ENCODE data around the gene OR52I1.

The OR52I1 gene, protein sequence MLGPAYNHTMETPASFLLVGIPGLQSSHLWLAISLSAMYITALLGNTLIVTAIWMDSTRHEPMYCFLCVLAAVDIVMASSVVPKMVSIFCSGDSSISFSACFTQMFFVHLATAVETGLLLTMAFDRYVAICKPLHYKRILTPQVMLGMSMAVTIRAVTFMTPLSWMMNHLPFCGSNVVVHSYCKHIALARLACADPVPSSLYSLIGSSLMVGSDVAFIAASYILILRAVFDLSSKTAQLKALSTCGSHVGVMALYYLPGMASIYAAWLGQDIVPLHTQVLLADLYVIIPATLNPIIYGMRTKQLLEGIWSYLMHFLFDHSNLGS

DNA sequence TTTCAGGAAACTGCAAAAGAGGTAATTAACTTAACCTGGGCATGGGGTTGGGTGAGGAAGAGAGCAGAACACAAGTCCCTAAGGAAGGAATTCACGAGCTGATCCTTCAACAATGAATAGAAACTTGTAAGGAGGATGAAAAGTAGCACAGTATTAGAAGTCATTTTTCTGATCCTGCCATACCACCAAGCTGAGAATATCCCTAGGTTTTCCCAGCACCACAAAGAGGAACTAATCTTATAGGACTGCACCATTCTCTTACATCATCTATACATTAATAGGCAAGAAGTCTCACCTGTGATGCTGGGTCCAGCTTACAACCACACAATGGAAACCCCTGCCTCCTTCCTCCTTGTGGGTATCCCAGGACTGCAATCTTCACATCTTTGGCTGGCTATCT lies at the start of gene OR52I1:
Gene OR52I1 (plus strand): TSS at position 301 of the 400 bp plus-strand sequence. CDS start 0 bp downstream, at position 301.
- H3K27ac ChIP-seq, result no peak within 1 kb of the TSS

DNA sequence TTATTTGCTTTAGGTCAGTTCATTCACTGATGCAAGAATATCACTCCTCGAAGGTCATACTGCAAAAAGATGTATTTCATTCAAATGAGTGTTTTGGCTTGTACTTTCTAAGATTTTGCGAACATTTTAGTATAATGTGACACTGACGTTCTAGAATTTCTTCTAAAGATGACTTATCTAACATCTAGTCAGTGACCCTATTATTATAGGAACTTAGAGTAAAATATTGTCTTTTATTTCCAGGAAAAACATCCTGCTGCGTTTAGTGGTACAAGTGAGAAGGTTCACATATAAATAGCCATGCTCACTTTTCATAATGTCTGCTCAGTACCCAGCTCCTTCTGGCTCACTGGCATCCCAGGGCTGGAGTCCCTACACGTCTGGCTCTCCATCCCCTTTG lies 48.9 kb upstream of the OR52I1 start, which contains the start of gene OR52M1:
Gene OR52M1 (plus strand): TSS at position 301 of the 400 bp plus-strand sequence. CDS start 0 bp downstream, at position 301.
- H3K27ac ChIP-seq, result no peak within 1 kb of the TSS
- no peak within 1 kb of the TSS for H3K4me3 ChIP-seq

More for the DNA sequence above, at the start of gene OR52I1:
- no peak within 1 kb of the TSS for H3K4me3 ChIP-seq

DNA sequence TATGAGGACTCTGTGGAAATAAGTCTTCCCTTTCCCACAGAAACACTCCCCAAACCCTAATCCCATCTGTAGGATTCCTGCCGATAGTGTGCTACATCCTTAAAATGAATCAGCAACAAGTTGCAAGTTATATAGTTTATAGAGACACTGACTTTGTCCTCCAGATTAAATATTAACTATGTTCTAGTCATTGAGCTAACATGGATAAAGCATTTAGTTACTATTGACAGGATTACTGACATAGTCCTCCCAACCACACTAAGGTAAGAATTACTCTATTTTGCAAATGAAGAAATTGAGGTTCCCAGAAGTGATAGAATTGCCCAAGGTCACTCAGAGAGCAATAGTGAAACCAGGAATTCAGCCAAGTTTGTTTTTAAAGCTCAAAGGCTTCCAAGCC lies 47.0 kb upstream of the OR52I1 start:
- Histone ChIP-seq H3K27ac (no peak overlapping the region), H3K4me3 (no peak overlapping the region)

DNA sequence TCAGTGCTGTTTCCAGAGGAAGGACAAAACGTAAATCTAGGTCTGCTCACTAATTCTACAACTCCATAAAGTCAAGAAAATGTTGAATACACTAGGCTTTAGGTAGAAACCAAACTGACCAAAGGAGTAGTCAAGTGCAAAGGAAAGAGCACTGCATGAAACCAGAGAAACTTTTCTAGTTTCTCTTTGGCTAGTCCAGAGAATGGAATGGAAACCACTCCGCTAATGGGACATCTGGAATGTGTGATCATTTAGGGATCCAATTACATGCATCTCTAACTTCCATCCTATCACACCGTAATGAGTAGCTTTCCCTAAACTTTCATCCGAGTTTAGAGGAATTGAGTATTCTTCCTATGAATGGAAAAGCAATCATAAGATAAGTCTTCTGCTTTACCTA lies 46.4 kb upstream of the OR52I1 start:
- Histone ChIP-seq H3K27ac (no peak overlapping the region), H3K4me3 (no peak overlapping the region)

DNA sequence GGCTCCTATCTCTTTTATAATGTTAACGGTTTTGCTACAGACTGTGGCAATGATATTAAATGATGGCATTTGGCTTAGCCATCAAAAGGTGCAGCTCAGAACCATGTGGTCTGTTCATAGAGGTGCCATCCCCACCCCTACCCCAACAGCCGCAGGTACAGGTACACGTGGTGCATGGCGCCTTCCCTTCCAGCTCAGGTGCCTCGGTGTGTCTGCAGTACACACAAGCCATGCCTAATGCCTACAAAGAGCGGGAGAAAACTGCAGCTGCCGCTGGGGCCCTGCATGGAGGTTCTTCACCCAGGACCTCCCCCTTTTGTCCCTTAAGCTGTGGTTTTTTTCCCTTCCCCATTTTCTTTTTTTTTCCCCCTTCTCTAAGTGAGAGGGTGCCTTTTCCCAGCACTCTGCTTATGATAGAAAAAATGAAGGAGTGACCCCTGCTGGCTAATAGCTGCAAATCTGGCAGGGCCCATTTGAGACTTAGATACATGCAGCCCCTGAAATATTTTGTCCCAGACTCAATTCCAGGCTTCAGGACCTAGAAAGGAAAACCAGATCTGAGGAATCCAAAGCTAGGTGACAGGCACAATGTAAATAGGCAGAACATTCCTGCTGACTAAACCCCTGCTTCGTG lies 42.4 kb upstream of the OR52I1 start:
- Histone ChIP-seq H3K4me3 (no peak overlapping the region), H3K27ac (no peak overlapping the region)

DNA sequence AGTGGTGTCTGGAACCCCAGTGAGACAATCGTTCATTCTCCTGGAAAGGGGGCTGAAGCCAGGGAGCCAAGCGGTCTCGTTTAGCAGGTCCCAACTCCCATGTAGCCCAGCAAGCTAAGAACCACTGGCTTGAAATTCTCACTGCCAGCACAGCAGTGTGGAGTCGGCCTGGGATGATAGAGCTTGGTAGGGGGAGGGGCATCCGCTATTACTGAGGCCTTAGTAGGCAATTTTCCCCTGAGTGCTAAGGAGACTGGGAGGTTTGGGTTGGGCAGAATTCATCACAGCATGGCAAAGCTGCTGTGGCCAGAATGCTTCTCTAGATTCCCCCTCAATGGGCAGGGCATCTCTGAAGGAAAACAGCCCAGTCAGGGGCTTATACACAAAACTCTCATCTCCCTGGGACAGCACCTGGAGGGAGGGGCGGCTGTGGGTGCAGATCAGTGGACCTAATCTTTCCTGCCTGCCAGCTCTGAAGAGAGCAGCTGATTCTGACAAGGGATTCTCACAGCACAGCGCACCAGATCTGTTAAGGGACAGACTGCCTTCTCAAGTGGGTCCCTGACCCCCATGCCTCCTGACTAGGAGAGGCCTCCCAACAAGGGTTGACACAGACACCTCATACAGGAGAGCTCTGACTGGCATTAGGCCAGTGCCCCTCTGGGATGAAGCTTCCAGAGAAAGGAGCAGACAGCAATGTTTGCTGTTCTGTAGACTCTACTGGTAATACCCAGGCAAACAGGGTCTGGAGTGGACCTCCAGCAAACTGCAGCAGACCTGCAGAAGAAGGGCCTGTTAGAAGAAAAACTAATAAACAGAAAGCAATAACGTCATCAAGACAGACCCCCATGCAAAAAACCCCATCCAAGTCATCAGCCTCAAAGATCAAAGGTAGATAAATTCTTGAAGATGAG lies 34.1 kb upstream of the OR52I1 start:
- Histone ChIP-seq H3K27ac (no peak overlapping the region), H3K4me3 (no peak overlapping the region)

DNA sequence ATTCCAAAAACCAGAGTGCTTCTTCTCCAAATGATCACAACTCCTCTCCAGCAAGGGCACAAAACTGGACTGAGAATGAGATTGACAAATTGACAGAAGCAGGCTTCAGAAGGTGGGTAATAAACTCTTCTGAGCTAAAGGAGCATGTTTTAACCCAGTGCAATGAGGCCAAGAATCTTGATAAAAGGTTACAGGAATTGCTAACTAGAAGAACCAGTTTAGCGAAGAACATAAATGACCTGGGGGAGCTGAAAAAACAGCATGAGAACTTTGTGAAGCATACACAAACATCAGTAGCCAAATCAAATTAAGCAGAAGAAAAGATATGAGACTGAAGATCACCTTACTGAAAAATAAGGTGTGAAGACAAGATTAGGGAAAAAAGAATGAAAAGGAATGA lies 33.4 kb upstream of the OR52I1 start:
- no peak overlapping the region for H3K27ac ChIP-seq
- no peak overlapping the region for H3K4me3 ChIP-seq

DNA sequence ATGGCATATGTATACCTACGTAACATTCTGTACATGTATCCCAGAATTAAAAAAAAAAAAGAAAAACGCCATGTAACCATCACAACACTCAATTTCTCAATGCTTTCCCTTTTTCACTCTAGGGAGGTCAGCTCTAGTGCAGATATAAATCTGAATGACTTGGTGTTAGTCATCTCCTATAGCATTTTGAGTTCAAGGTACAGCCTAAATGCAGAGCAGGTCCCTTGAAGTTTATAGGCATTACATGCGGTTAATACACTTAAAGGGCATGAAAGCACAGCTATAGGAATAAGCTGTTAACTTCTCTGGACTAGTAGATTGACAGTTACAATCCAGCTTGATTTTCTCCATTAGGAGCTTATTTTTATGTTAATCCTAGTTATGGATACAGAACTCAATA lies 28.5 kb upstream of the OR52I1 start:
- Histone ChIP-seq H3K4me3 (no peak overlapping the region), H3K27ac (no peak overlapping the region)

DNA sequence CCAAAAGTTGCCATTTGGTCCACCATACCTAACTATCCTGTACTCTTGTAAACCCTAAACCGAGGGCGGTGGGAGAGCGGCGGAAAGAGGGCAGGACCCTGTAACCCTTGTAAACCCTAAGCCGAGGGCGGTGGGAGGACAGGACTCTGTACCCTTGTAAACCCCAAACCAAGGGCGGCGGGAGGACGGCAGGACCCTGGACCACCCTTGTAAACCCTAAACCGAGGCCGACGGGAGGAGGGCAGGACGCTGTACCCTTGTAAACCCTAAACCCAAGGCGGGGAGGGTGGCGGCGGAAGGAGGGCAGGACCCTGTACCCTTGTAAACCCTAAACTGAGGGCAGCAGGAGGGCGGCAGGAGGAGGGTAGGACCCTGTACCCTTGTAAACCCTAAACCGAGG lies 24.8 kb upstream of the OR52I1 start:
- Histone ChIP-seq H3K27ac (no peak overlapping the region), H3K4me3 (no peak overlapping the region)

DNA sequence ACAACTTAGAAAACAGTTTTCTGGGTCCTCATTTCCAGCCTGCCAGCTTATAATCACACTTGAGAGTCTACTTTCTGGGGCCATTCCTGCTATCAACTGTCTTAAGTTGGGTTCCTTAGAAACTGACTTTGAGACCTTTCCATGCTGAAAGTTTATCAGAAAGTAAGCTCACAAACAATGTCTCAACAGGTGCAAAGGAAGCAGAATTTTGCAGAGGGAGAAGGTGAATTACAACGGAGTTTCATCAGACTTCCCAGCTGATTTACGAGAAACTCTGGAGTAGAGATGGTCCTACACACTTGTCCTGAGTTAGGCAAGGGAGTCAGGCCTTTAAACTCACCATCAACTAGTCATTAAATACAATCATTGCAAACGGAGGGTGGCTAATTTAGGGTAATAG lies 17.0 kb upstream of the OR52I1 start:
- Histone ChIP-seq H3K27ac (no peak overlapping the region), H3K4me3 (no peak overlapping the region)

DNA sequence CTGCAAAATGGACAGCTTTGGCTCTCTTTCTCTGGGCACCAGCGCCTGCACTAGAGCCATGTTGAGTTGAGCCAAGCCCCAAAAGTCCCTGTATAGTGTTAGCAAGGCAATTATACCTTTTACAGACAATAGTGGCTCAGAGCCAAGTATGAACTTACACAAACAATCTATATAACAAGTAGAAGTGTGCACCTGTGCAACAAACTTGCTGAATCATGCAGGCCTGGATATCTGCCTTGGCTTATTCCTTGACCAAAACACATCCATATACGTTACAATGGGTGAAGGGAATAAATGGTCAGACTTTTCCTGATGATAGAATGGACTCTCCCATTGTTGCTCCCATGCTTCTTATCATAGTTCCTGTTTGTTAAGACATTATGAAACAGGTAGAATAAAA lies 16.1 kb upstream of the OR52I1 start:
- H3K4me3 ChIP-seq, result no peak overlapping the region
- no peak overlapping the region for H3K27ac ChIP-seq

DNA sequence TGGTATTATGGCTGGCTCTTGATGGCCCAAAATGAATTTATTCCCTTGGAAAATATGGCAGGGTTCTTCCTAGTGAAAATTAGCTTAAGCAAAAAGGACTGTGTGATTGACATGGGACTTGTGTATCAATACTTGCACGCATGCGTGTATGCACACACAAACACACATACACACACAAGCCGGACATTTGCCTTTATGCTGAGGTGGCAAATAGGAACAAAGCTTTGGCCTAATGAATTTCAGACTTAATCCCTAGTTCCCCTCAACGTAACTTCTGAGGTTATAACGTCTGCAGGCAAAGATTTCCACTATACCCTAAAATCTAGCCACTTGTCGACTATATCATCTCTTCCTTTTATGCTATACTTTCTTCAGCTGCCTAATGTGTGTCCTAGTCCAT lies 15.2 kb upstream of the OR52I1 start:
- Histone ChIP-seq H3K27ac (no peak overlapping the region), H3K4me3 (no peak overlapping the region)

DNA sequence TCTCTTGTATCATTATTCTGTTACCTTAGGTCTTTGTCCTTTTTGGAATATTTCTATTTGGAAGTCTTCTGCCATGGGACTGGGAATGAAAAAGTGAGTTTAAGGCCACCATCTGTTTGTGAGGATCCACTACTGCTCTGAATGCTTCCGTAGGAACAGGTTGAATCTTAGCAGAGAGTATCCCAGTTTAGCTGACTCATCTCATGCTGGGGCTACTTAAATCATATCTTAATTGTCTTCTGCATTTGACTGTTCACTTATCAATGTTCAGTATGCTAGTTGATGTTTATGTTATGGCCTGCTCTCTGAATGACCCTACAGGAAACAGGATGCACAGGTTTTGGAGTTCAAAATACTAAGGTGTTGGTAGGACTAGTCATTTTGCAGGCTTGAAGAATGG lies 13.7 kb upstream of the OR52I1 start:
- no peak overlapping the region for H3K27ac ChIP-seq
- no peak overlapping the region for H3K4me3 ChIP-seq

DNA sequence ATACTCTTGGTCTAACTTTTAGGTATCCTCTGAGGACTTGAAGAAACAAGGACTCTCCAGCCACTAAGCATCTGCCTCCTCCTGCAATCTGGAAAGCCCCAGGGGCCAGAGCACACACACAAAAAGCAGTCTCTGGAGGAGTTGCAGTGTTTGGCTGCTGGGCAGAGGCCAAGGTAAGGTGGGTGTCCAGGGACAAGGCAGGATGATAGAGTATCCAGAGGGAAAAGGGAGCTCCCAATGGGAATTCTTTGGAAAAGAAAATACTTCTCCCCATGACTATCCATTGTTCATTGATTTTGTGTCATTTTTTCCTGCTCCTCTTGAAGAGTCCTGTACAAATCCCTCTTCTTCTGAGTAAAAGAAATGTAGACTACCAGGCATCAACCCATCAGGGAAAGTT lies 12.4 kb upstream of the OR52I1 start, which contains the start of gene OR52I2:
Gene OR52I2 (plus strand): TSS at position 301 of the 400 bp plus-strand sequence.
- H3K4me3 ChIP-seq, result no peak within 1 kb of the TSS

DNA sequence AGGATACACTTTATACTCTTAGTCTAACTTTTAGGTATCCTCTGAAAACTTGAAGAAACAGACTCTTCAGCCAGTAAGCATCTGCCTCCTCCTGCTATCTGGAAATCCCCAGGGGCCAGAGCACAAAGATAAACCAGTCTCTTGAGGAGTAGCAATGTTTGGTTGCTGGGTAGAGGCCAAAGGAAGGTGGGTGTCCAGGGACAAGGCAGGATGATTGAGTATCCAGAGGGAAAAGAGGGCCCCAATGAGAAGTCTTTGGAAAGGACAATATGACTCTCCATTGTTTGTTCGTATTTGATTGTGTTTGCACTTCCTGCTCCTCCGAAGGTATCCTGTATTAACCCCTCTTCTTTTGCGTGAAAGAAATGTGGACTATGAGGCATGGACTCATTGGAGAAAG lies 4.8 kb upstream of the OR52I1 start:
- no peak overlapping the region for H3K4me3 ChIP-seq

More for the DNA sequence above, 12.4 kb upstream of the OR52I1 start, which contains the start of gene OR52I2:
- no peak within 1 kb of the TSS for H3K27ac ChIP-seq

DNA sequence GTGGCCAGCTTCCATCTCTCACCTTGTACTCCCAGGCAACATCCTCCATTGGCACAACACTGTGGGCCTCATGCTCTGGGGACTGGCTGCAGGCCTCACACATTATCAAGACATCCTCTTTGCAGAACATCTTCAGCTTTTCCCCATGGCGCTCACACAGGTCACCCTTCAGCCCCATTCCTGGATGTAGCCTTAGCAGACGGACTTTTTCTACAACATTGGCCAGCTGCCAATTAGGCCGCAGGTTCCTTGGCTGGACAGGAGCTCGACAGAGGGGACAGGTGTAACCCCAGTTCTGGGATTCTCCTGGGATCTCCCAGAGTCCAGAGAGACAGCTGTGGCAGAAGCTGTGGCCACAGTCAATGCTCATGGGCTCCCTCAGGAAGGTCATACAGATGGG lies 11.2 kb downstream of the OR52I1 start:
- H3K27ac ChIP-seq, result no peak overlapping the region
- H3K4me3 ChIP-seq, result no peak overlapping the region

More for the DNA sequence above, 4.8 kb upstream of the OR52I1 start:
- no peak overlapping the region for H3K27ac ChIP-seq

DNA sequence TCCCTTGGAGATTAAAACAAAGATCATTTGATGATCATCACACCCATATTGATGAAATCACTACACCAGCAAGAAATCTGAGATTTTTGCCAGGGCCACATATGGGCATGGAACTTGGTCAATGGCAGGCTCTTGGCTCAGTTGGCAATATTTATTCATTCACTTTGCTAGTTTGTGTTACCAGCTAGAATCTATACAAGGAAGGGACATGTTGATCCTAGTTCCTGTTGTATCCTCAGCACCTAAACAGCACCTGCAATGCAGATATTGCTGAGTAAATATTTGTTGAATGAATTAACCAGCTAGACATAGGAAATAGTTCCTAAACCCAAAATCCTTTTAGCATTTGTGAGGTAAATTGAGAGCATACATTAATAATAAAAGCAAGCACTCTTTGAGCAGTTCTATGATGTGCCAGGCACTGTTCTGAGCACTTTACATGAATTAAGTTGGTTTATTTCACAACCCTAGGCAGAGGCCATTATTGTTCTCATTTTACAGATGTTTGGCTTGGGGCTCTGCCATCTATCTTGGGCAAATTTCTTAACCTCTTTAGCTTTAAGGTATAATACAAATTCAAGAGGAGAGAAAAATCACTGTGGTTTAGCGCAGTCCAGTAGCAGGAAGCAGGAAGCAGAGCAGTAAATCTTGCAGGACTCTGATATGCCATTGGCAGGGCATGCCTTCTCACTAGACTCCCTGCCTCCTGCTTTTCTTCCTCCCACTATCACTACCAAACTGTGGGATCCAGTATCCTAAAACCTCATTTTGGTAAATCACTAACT lies 12.6 kb downstream of the OR52I1 start:
- H3K4me3 ChIP-seq, result peak overlapping the region in 2 of 7 experiments; percentile 71 to 75
- H3K27ac ChIP-seq, result peak overlapping the region in 3 of 21 experiments; percentile 18 to 91 (median 90)

DNA sequence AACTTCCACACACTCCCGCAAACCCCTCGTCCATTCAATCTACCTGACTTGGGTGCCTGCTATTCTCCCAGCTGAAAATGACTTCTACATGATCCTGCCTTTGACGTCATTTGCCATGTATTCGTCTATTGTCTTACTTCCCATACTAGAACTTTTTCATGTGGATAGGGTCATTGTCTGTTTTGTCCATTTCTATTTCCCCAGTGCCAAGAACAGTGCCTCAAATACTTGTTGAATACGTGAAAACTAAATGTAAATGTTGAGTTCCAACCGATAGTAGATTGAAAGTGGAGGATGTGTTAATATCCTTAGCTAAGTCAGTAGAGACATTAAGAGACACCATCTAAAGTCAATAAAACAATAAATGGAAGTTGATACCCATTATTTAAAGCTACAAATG lies 13.3 kb downstream of the OR52I1 start:
- H3K27ac ChIP-seq, result peak overlapping the region in 12 of 21 experiments; percentile 18 to 93 (median 89)

More for the DNA sequence above, 13.3 kb downstream of the OR52I1 start:
- H3K4me3 ChIP-seq, result peak overlapping the region; percentile 58 to 81 (median 71)
